GM12878 (cell line): Measurements from ENCODE around the gene IFI30. TPM values are rescaled to one million over a fixed set of nuclear protein-coding genes. Genes with fewer than 3 reads are reported as not detected.
A peak's percentile ranks its signal among the peaks of the same experiment; 100 is the strongest.

Experiments
- ATAC-seq: fragments of 200-7000 bp; cut with Tn5 transposase; 3 replicates; pipeline ENCODE4 v1.9.1; 2020; ENCODE audit warnings: mild to moderate bottlenecking, moderate library complexity
- BruUV-seq: library from RNA; stranded (reverse); fragments of 400-500 nt; replicated peaks from 2 replicates; lab custom pipeline; 2021; lab: Mats Ljungman, UMichigan
- CTCF ChIA-PET: fragments of 300-600 bp; sonication (Branson Sonifier 250); formaldehyde crosslinking; extraction: SDS; loops from one replicate; lab custom pipeline; 2021; ENCODE audit warnings: inconsistent platforms; lab: Yijun Ruan, JAX
- POLR2A ChIA-PET: fragments of 350-600 bp; formaldehyde crosslinking; extraction: SDS; loops from one replicate; lab custom pipeline; 2021; ENCODE audit warnings: inconsistent platforms; lab: Charles Lee
- RAD21 ChIA-PET: fragments of 300-600 bp; sonication (Branson Sonifier 250); formaldehyde crosslinking; loops from one replicate; lab custom pipeline; 2023; ENCODE audit warnings: antibody characterized with exemption; ENCODE audit not compliant: unreplicated experiment; lab: Charles Lee
- SMC1A ChIA-PET: fragments of 300-600 bp; sonication (Branson Sonifier 250); formaldehyde crosslinking; loops from one replicate; lab custom pipeline; 2023; ENCODE audit not compliant: unreplicated experiment, uncharacterized antibody; lab: Charles Lee
- DNase-seq: peaks from one replicate; pipeline ENCODE4 v3.0.0-alpha.2; 2011; ENCODE audit warnings: low read depth, low spot score
- FAIRE-seq: peaks from 3 replicates; lab custom pipeline; 2011; peaks lifted over from hg19 to GRCh38; lab: Jason Lieb, UNC
- H2AFZ ChIP-seq: 2 replicates; pipeline ENCODE4 v1.6.0; 2011; ENCODE audit warnings: low read depth, low read length, control low read depth; ENCODE audit not compliant: control insufficient read depth
- H3K27ac ChIP-seq: 2 replicates; pipeline ENCODE4 v1.5.1; 2011; ENCODE audit warnings: control low read depth; ENCODE audit not compliant: control insufficient read depth, insufficient read depth
- H3K27me3 ChIP-seq, 2 experiments: replicated peaks in 1 of 2; 2 replicates each; pipeline versions ENCODE4 v1.6.0 to v1.6.1; 2011; ENCODE audit warnings: low read length in 1 of 2; ENCODE audit not compliant: control insufficient read depth in 2 of 2, insufficient read depth in 2 of 2
- H3K36me3 ChIP-seq, 2 experiments: 2 replicates each; pipeline ENCODE4 v1.5.1; 2011; ENCODE audit warnings: low read length in 1 of 2; ENCODE audit not compliant: control insufficient read depth in 2 of 2, insufficient read depth in 2 of 2
- H3K4me1 ChIP-seq: 2 replicates; pipeline ENCODE4 v1.6.1; 2011; ENCODE audit warnings: mild to moderate bottlenecking, low read length, moderate library complexity, mixed read lengths; ENCODE audit not compliant: control insufficient read depth, insufficient read depth
- H3K4me2 ChIP-seq: 2 replicates; pipeline ENCODE4 v1.6.0; 2011; ENCODE audit warnings: control low read depth; ENCODE audit not compliant: control insufficient read depth, insufficient read depth
- H3K4me3 ChIP-seq: fragments of 200-600 bp; sonication (generic); 2 replicates; pipeline ENCODE4 v1.5.1; 2016
- H3K79me2 ChIP-seq: 2 replicates; pipeline ENCODE4 v1.6.0; 2011; ENCODE audit warnings: low read length; ENCODE audit not compliant: control insufficient read depth, insufficient read depth
- H3K9ac ChIP-seq: 2 replicates; pipeline ENCODE4 v1.8.0; 2011; ENCODE audit warnings: low read length, control low read depth, mixed read lengths; ENCODE audit not compliant: control insufficient read depth, insufficient read depth
- H3K9me3 ChIP-seq: replicated peaks from 3 replicates; pipeline ENCODE4 v1.5.1; 2011; ENCODE audit warnings: mild to moderate bottlenecking, low read length; ENCODE audit not compliant: control insufficient read depth, insufficient read depth
- H4K20me1 ChIP-seq: 2 replicates; pipeline ENCODE4 v1.6.0; 2011; ENCODE audit not compliant: control insufficient read depth, insufficient read depth
- CTCF ChIP-seq, 3 experiments: IDR thresholded peaks in 2 of 3; conservative IDR thresholded peaks in 1 of 3; 2 replicates each; pipeline ENCODE4 v1.5.1; 2011; ENCODE audit warnings: low read depth in 3 of 3, low read length in 3 of 3, mild to moderate bottlenecking in 3 of 3, control low read depth in 2 of 3, moderate library complexity in 2 of 3, inconsistent platforms in 1 of 3, mixed read lengths in 1 of 3; ENCODE audit not compliant: control insufficient read depth in 2 of 3, insufficient read depth in 1 of 3; ENCODE audit errors: extremely low read depth in 1 of 3
- EP300 ChIP-seq, 2 experiments: fragments of 150-350 bp in 1 of 2; IDR thresholded peaks; 2 replicates each; pipeline ENCODE4 v1.6.1; 2011 to 2012; ENCODE audit warnings: low read depth in 2 of 2, low read length in 2 of 2, borderline replicate concordance in 1 of 2, improper control_type of control experiment in 1 of 2, inconsistent platforms in 1 of 2; ENCODE audit not compliant: control insufficient read depth in 1 of 2
- HCFC1 ChIP-seq: fragments of 150-350 bp; IDR thresholded peaks from 2 replicates; pipeline ENCODE4 v1.6.1; 2014; ENCODE audit warnings: low read length
- HDGF ChIP-seq: fragments of 450-650 bp; IDR thresholded peaks from 2 replicates; pipeline ENCODE4 v1.6.1; 2016; ENCODE audit warnings: antibody characterized with exemption
- HSF1 ChIP-seq: fragments of 150-350 bp; IDR thresholded peaks from 2 replicates; pipeline ENCODE4 v1.6.1; 2014; ENCODE audit warnings: mild to moderate bottlenecking, low read depth, low read length
- MEF2A ChIP-seq: IDR thresholded peaks from 2 replicates; pipeline ENCODE4 v1.6.1; 2011; ENCODE audit warnings: low read depth, mild to moderate bottlenecking, low read length, moderate library complexity; ENCODE audit not compliant: insufficient read depth
- NFIC ChIP-seq: IDR thresholded peaks from 2 replicates; pipeline ENCODE4 v1.6.1; 2012; ENCODE audit warnings: low read depth, mild to moderate bottlenecking, inconsistent platforms, low read length, moderate library complexity
- NFYA ChIP-seq: IDR thresholded peaks from 2 replicates; pipeline ENCODE4 v1.6.1; 2011; ENCODE audit warnings: low read depth, mild to moderate bottlenecking, low read length, improper control_type of control experiment, borderline replicate concordance
- NR2C1 ChIP-seq: fragments of 450-650 bp; IDR thresholded peaks from 2 replicates; pipeline ENCODE4 v1.6.1; 2017; ENCODE audit warnings: antibody characterized with exemption, mild to moderate bottlenecking, moderate library complexity
- NR2C2 ChIP-seq: IDR thresholded peaks from 2 replicates; pipeline ENCODE4 v1.6.1; 2011; ENCODE audit warnings: borderline replicate concordance, low read depth; ENCODE audit not compliant: control insufficient read depth, insufficient read length
- RCOR1 ChIP-seq: conservative IDR thresholded peaks from 2 replicates; pipeline ENCODE4 v1.6.1; 2012; ENCODE audit warnings: low read depth, low read length, improper control_type of control experiment
- SIN3A ChIP-seq: IDR thresholded peaks from 2 replicates; pipeline ENCODE4 v1.6.1; 2012; ENCODE audit warnings: low read depth, low read length, improper control_type of control experiment
- SMAD1 ChIP-seq: fragments of 450-650 bp; IDR thresholded peaks from 2 replicates; pipeline ENCODE4 v1.6.1; 2018; ENCODE audit warnings: mild to moderate bottlenecking, low read depth; ENCODE audit not compliant: partially characterized antibody
- USF1 ChIP-seq: IDR thresholded peaks from 2 replicates; pipeline ENCODE4 v1.6.1; 2011; ENCODE audit warnings: borderline replicate concordance, low read depth, mild to moderate bottlenecking, moderate library complexity, mixed read lengths, low read length; ENCODE audit not compliant: insufficient read depth; ENCODE audit errors: extremely low read length
- ZNF217 ChIP-seq: fragments of 450-650 bp; IDR thresholded peaks from 2 replicates; pipeline ENCODE4 v1.6.1; 2017; ENCODE audit warnings: antibody characterized with exemption, mild to moderate bottlenecking
- ZNF24 ChIP-seq: fragments of 450-650 bp; IDR thresholded peaks from 2 replicates; pipeline ENCODE4 v1.6.1; 2017; ENCODE audit warnings: antibody characterized with exemption, mild to moderate bottlenecking
- ZNF622 ChIP-seq: fragments of 450-650 bp; IDR thresholded peaks from 2 replicates; pipeline ENCODE4 v1.6.1; 2017; ENCODE audit warnings: mild to moderate bottlenecking, inconsistent platforms
- WGBS: methylation state at CpG from one replicate; pipeline ENCODE4 v1.1.6; 2016; ENCODE audit warnings: low lambda C conversion rate; ENCODE audit not compliant: insufficient replicate concordance, insufficient coverage; ENCODE audit errors: missing lambda C conversion rate; 5-methylcytosine and 5-hydroxymethylcytosine counted together
- in situ Hi-C: fragments of 300-500 bp; cut with MboI; formaldehyde crosslinking; loops from 9 replicates; pipeline ENCODE4 v1.14.3; 2018; ENCODE audit warnings: mixed read lengths
- intact Hi-C: fragments of 100-400 bp; cut with micrococcal nuclease; formaldehyde crosslinking; loops from one replicate; pipeline ENCODE4 v1.14.2; 2022; ENCODE audit not compliant: unreplicated experiment
- polyA plus RNA-seq, 11 experiments: library from polyadenylated mRNA; depleted of rRNA in 4 of 11; unstranded in 6 of 11; stranded (reverse) in 5 of 11; fragments of >200 nt; fragmentation: Nextera tagmentation in 4 of 11; fragmentation: Illumina TruSeq in 1 of 11; extraction: Ambion mirVana in 4 of 11; extraction: Trizol in 1 of 11; gene quantifications; 1 replicate in 1 of 11; 2 replicates in 10 of 11; pipeline versions ENCODE4 v1.2.1 to v1.2.3, GENCODE V29; 2011 to 2016; ENCODE audit warnings: inconsistent platforms in 2 of 11, missing spikeins in 2 of 11, low read depth in 1 of 11
- total RNA-seq, 4 experiments: library from RNA; depleted of rRNA in 3 of 4; stranded (reverse); fragments of >200 nt in 3 of 4; fragmentation: Illumina TruSeq in 1 of 4; extraction: Trizol in 1 of 4; gene quantifications; 2 replicates each; pipeline versions ENCODE4 v1.2.1 to v1.2.3, GENCODE V29; 2013 to 2021

IFI30 gene
- total and polyA plus RNA-seq, 10 of the 15 experiments (the other 5 are each of a cell fraction or from before 2014, with no cell fraction given): 221 to 1,112 (median 451) TPM

GRCh38 chr19:18160971-18161635 lies 12.5 kb upstream of the IFI30 start:
- intact Hi-C loops: no loop called here
- H3K27ac ChIP-seq: no peak overlapping the region; the same call in 1 of the 2 replicates
- H3K36me3 ChIP-seq: peaks cover 7% of the 10 kb centered on the region in 2 experiments; a peak in 3 of 4 replicates
- CTCF ChIA-PET: interaction anchor here (0.5 to 3.2 kb wide), 12 partner anchors 7 to 254 kb away, joined by 3 to 22 read pairs (median 4); no protein-coding TSS in a partner anchor
- H4K20me1 ChIP-seq: no peaks in the 10 kb centered on the region
- in situ Hi-C loops: no loop called here
- peak overlapping the region; percentile 60 for H3K9ac ChIP-seq
- H3K79me2 ChIP-seq: no peaks in the 10 kb centered on the region
- peak; percentile 96 for ATAC-seq
- RAD21 ChIA-PET: interaction anchor here (0.5 to 1.3 kb wide), 3 partner anchors 44 to 178 kb away, joined by 3 to 5 read pairs (median 4); no protein-coding TSS in a partner anchor
- no TSS peak for BruUV-seq
- no peaks in the 10 kb centered on the region for H3K27me3 ChIP-seq
- H3K9me3 ChIP-seq: no peaks in the 10 kb centered on the region
- H3K4me1 ChIP-seq: 0 out of 2 replicates have a peak, but pooled peaks cover 5% of the 10 kb centered on the region
- H3K4me2 ChIP-seq: peak overlapping the region; percentile 72
- POLR2A ChIA-PET: interaction anchor here (1.0 to 1.2 kb wide), 2 partner anchors 52 to 160 kb away, joined by 3 to 4 read pairs; no protein-coding TSS in a partner anchor
- 3% methylated on average over 25 of the region's 66 CpGs for WGBS
- no peak for FAIRE-seq
- peak overlapping the region; percentile 53 for H2AFZ ChIP-seq
- SMC1A ChIA-PET: interaction anchor here (0.8 to 1.3 kb wide), 4 partner anchors 9 to 154 kb away, joined by 3 to 5 read pairs (median 3); partner anchors contain the start of gene PIK3R2
- no peak for DNase-seq
- H3K4me3 ChIP-seq: peak overlapping the region; percentile 70; the same call in 1 of the 2 replicates
- TF ChIP-seq USF1: no peak
- TF ChIP-seq CTCF (IDR thresholded peaks at IDR 0.05 in 2 of 3, conservative IDR thresholded peaks at IDR 0.05 in 1 of 3; ENCODE audit: control insufficient read depth in 2 of 3, extremely low read depth in 1 of 3, insufficient read depth in 1 of 3, low read depth in 3 of 3, low read length in 3 of 3): peak; percentile 42 to 79 (median 55)
- no peak for TF ChIP-seq MEF2A
- no peak for TF ChIP-seq SIN3A
- TF ChIP-seq NR2C2: no peak
- TF ChIP-seq ZNF217: no peak
- no peak for TF ChIP-seq ZNF622
- TF ChIP-seq HCFC1: no peak
- no peak for TF ChIP-seq ZNF24
- TF ChIP-seq HSF1: no peak
- no peak for TF ChIP-seq EP300 (IDR thresholded peaks at IDR 0.05; ENCODE audit: borderline replicate concordance in 1 of 2, control insufficient read depth in 1 of 2, low read depth in 2 of 2, low read length in 2 of 2)
- TF ChIP-seq HDGF: peak; percentile 71; the same call in 1 of the 2 replicates
- TF ChIP-seq RCOR1: no peak
- TF ChIP-seq NFIC: no peak
- TF ChIP-seq NFYA: no peak
- TF ChIP-seq SMAD1: no peak
- no peak for TF ChIP-seq NR2C1
